NCI-H2171 (cell line): ENCODE measurements around the gene GNAS.

ENCODE experiments used
- DNase-seq: peaks from one replicate; lab custom pipeline; 2025; lab: John Stamatoyannopoulos, UW

GNAS gene

GRCh38 chr20:58899512-58899911 lies 47.0 kb downstream of the GNAS start:
- DNase-seq: no peak

GRCh38 chr20:58900397-58900796 lies 47.9 kb downstream of the GNAS start:
- DNase-seq: peak; percentile 40

- DNase-seq: no peak
These were observed 49.2 kb downstream of the GNAS start for GRCh38 chr20:58901488-58902402.

- no peak for DNase-seq
These were observed 51.1 kb downstream of the GNAS start for GRCh38 chr20:58903614-58904013.

GRCh38 chr20:58905236-58905635 lies 52.7 kb downstream of the GNAS start:
- DNase-seq: no peak

- DNase-seq: no peak
These were observed 53.6 kb downstream of the GNAS start for GRCh38 chr20:58906111-58906510.

- DNase-seq: no peak
These were observed 54.4 kb downstream of the GNAS start for GRCh38 chr20:58906894-58907293.

- DNase-seq: peak; percentile 87
These were observed 55.0 kb downstream of the GNAS start for GRCh38 chr20:58907320-58908137.

GRCh38 chr20:58908221-58908620 lies 55.7 kb downstream of the GNAS start:
- DNase-seq: no peak

- DNase-seq: no peak
These were observed 56.4 kb downstream of the GNAS start for GRCh38 chr20:58908941-58909340.

GRCh38 chr20:58909585-58909984 lies 57.1 kb downstream of the GNAS start:
- no peak for DNase-seq

GRCh38 chr20:58910473-58910872 lies 58.0 kb downstream of the GNAS start:
- no peak for DNase-seq

GRCh38 chr20:58911309-58911708 lies 58.8 kb downstream of the GNAS start:
- DNase-seq: no peak

- DNase-seq: no peak
These were observed 59.5 kb downstream of the GNAS start for GRCh38 chr20:58911970-58912369.

- no peak for DNase-seq
These were observed 60.6 kb downstream of the GNAS start for GRCh38 chr20:58913079-58913478.

- no peak for DNase-seq
These were observed 66.1 kb downstream of the GNAS start for GRCh38 chr20:58918621-58919020.

- DNase-seq: peak; percentile 96
These were observed 69.0 kb downstream of the GNAS start for GRCh38 chr20:58921564-58921963.

- DNase-seq: no peak
These were observed 69.5 kb downstream of the GNAS start for GRCh38 chr20:58922036-58922435.

GRCh38 chr20:58923117-58923712 lies 70.7 kb downstream of the GNAS start:
- DNase-seq: no peak

GRCh38 chr20:58926802-58927489 lies 74.4 kb downstream of the GNAS start:
- DNase-seq: no peak

GRCh38 chr20:58927490-58928061 lies 75.1 kb downstream of the GNAS start:
- no peak for DNase-seq

- no peak for DNase-seq
These were observed 78.0 kb downstream of the GNAS start for GRCh38 chr20:58930496-58930895.
